HT-29 (cell line): ENCODE results near the gene TMEM255A. TPM values are rescaled to one million over a fixed set of nuclear protein-coding genes. Genes with fewer than 3 reads are reported as not detected.

ENCODE experiments used
- DNase-seq: peaks from one replicate; pipeline ENCODE4 v3.0.0-alpha.2; 2015; ENCODE audit warnings: low spot score
- total RNA-seq: library from RNA; depleted of rRNA; stranded (reverse); fragments of >200 nt; shearing (Covaris generic); gene quantifications from 2 replicates; pipeline ENCODE4 v1.2.3, GENCODE V29; 2014

Gene TMEM255A
- total RNA-seq, 1 experiment from 2014 or later = not detected

- DNase-seq = no peak
Observed at GRCh38 chrX:120269373-120270035, 41.8 kb downstream of the TMEM255A start.

- no peak for DNase-seq
Observed at GRCh38 chrX:120264341-120264740, 46.9 kb downstream of the TMEM255A start.

GRCh38 chrX:120262859-120263708, 48.2 kb downstream of the TMEM255A start:
- DNase-seq = no peak

GRCh38 chrX:120260369-120260768, 50.9 kb downstream of the TMEM255A start:
- peak; percentile 1 for DNase-seq

GRCh38 chrX:120253784-120254183, 57.5 kb downstream of the TMEM255A start:
- no peak for DNase-seq

GRCh38 chrX:120251471-120252011, 59.7 kb downstream of the TMEM255A start:
- peak; percentile 40 for DNase-seq

- peak; percentile 92 for DNase-seq
Observed at GRCh38 chrX:120250522-120251271, 60.6 kb downstream of the TMEM255A start, which contains the start of gene ZBTB33. Gene ZBTB33 (plus strand): TSS chrX:120250812. CDS start chrX:120253416, 2,604 bp downstream.

- DNase-seq = peak; percentile 85
Observed at GRCh38 chrX:120244735-120245498, 66.3 kb downstream of the TMEM255A start.

- no peak for DNase-seq
Observed at GRCh38 chrX:120244395-120244734, 66.9 kb downstream of the TMEM255A start.

- no peak for DNase-seq
Observed at GRCh38 chrX:120242813-120243212, 68.4 kb downstream of the TMEM255A start.

GRCh38 chrX:120238933-120239332, 72.3 kb downstream of the TMEM255A start:
- DNase-seq = no peak

GRCh38 chrX:120236687-120237479, 74.4 kb downstream of the TMEM255A start:
- no peak for DNase-seq

GRCh38 chrX:120235284-120235683, 76.0 kb downstream of the TMEM255A start:
- no peak for DNase-seq

GRCh38 chrX:120228187-120228908, 82.9 kb downstream of the TMEM255A start:
- no peak for DNase-seq

- no peak for DNase-seq
Observed at GRCh38 chrX:120224388-120224787, 86.9 kb downstream of the TMEM255A start.

GRCh38 chrX:120223374-120223773, 87.9 kb downstream of the TMEM255A start:
- no peak for DNase-seq

- DNase-seq = peak; percentile 80
Observed at GRCh38 chrX:120213438-120214265, 97.6 kb downstream of the TMEM255A start.
